Panc1 (cell line): ENCODE data around the gene CASQ2. TPM values are rescaled to one million over a fixed set of nuclear protein-coding genes. Genes with fewer than 3 reads are reported as not detected.
A peak's percentile ranks its signal among the peaks of the same experiment; 100 is the strongest.

Source experiments
- ATAC-seq: fragments of 200-7000 bp; cut with Tn5 transposase; 2 replicates; pipeline ENCODE4 v1.9.1; 2020; ENCODE audit warnings: mild to moderate bottlenecking, moderate library complexity
- BruUV-seq: library from RNA; stranded (reverse); fragments of 400-500 nt; replicated peaks from 2 replicates; lab custom pipeline; 2021; lab: Mats Ljungman, UMichigan
- CTCF ChIA-PET: fragments of 300-600 bp; sonication (Branson Sonifier 250); formaldehyde crosslinking; loops from one replicate; lab custom pipeline; 2022; ENCODE audit warnings: antibody characterized with exemption; lab: Charles Lee
- POLR2A ChIA-PET: fragments of 300-600 bp; sonication (Branson Sonifier 250); formaldehyde crosslinking; loops from one replicate; lab custom pipeline; 2022; ENCODE audit warnings: antibody characterized with exemption; lab: Charles Lee
- DNase-seq: peaks from one replicate; pipeline ENCODE4 v3.0.0-alpha.2; 2010; ENCODE audit warnings: low read depth, low spot score
- H3K27ac ChIP-seq: 2 replicates; pipeline ENCODE4 v1.5.1; 2011; ENCODE audit warnings: mild to moderate bottlenecking, low read length, inconsistent platforms
- H3K27me3 ChIP-seq: fragments of 200-500 bp; sonication (Bioruptor generic); 2 replicates; pipeline ENCODE4 v1.6.0; 2014; ENCODE audit warnings: low read length, inconsistent platforms; ENCODE audit not compliant: control insufficient read depth, insufficient read depth
- H3K36me3 ChIP-seq: fragments of 200-500 bp; sonication (Bioruptor generic); 2 replicates; pipeline ENCODE4 v1.5.1; 2014; ENCODE audit warnings: inconsistent platforms, mild to moderate bottlenecking, low read length, moderate library complexity; ENCODE audit not compliant: control insufficient read depth, insufficient read depth
- H3K4me1 ChIP-seq: 2 replicates; pipeline ENCODE4 v1.5.1; 2011; ENCODE audit warnings: inconsistent platforms, mild to moderate bottlenecking, low read length, moderate library complexity; ENCODE audit not compliant: control insufficient read depth, insufficient read depth
- H3K4me3 ChIP-seq, 2 experiments: 2 replicates each; pipeline ENCODE4 v1.5.1; 2011 to 2012; ENCODE audit warnings: low read depth in 2 of 2, low read length in 2 of 2, mild to moderate bottlenecking in 2 of 2, inconsistent platforms in 1 of 2, moderate library complexity in 1 of 2
- H3K9me3 ChIP-seq: fragments of 200-500 bp; sonication (Bioruptor generic); 2 replicates; pipeline ENCODE4 v1.5.1; 2014; ENCODE audit warnings: low read depth, mild to moderate bottlenecking, inconsistent platforms, low read length, moderate library complexity; ENCODE audit not compliant: control insufficient read depth, insufficient read depth
- CTCF ChIP-seq: fragments of 450-650 bp; IDR thresholded peaks from 2 replicates; pipeline ENCODE4 v1.5.1; 2017; ENCODE audit warnings: mild to moderate bottlenecking
- POLR2AphosphoS5 ChIP-seq: IDR thresholded peaks from 2 replicates; pipeline ENCODE4 v1.6.1; 2012; ENCODE audit warnings: mild to moderate bottlenecking, low read depth, low read length, moderate library complexity
- REST ChIP-seq, 2 experiments: IDR thresholded peaks; 2 replicates each; pipeline ENCODE4 v1.6.1; 2011 to 2012; ENCODE audit warnings: low read depth in 2 of 2, control low read depth in 1 of 2, low read length in 1 of 2, mild to moderate bottlenecking in 1 of 2, moderate library complexity in 1 of 2; ENCODE audit not compliant: insufficient read depth in 1 of 2
- SIN3A ChIP-seq: IDR thresholded peaks from 2 replicates; pipeline ENCODE4 v1.6.1; 2012; ENCODE audit warnings: low read depth, mild to moderate bottlenecking, low read length, moderate library complexity, borderline replicate concordance; ENCODE audit not compliant: insufficient read depth
- TCF7L2 ChIP-seq: IDR thresholded peaks from 2 replicates; pipeline ENCODE4 v1.6.1; 2011; ENCODE audit warnings: mild to moderate bottlenecking, low read depth, low read length, inconsistent platforms
- in situ Hi-C: cut with HindIII; loops from 2 replicates; pipeline ENCODE4 v1.10.0; 2016; ENCODE audit warnings: low sequenced_read_pairs, low pct_unique_long_range_greater_than_20kb
- intact Hi-C: fragments of 100-400 bp; cut with micrococcal nuclease; formaldehyde crosslinking; loops from one replicate; pipeline ENCODE4 v1.10.0; 2022; ENCODE audit not compliant: unreplicated experiment
- total RNA-seq: library from RNA; stranded (reverse); gene quantifications from one replicate; pipeline ENCODE4 v1.2.1, GENCODE V29; 2021; ENCODE audit not compliant: unreplicated experiment

The CASQ2 gene
- total RNA-seq, 1 experiment from 2014 or later, result not detected

GRCh38 chr1:115719285-115719684, 49.2 kb downstream of the CASQ2 start:
- BruUV-seq, result no TSS peak
- intact Hi-C loops (no loop called here), in situ Hi-C loops (no loop called here)
- no peak for TF ChIP-seq POLR2AphosphoS5
- Histone ChIP-seq H3K9me3 (no peaks in the 10 kb centered on the region), H3K4me3 (no peak overlapping the region), H3K27ac (no peak overlapping the region), H3K27me3 (no peaks in the 10 kb centered on the region), H3K36me3 (no peaks in the 10 kb centered on the region), H3K4me1 (no peaks in the 10 kb centered on the region)
- no peak for DNase-seq
- ATAC-seq, result no peak
- ChIA-PET POLR2A (no interaction called here), CTCF (no interaction called here)

- POLR2A ChIA-PET, result no interaction called here
- Histone ChIP-seq H3K4me3 (no peak overlapping the region), H3K4me1 (no peaks in the 10 kb centered on the region), H3K27me3 (no peaks in the 10 kb centered on the region), H3K36me3 (no peaks in the 10 kb centered on the region), H3K27ac (no peak overlapping the region), H3K9me3 (no peaks in the 10 kb centered on the region)
- CTCF ChIA-PET, result interaction anchor here (0.9 kb wide), 1 partner anchor 53 kb away, joined by 3 read pairs; no protein-coding TSS in a partner anchor
- DNase-seq, result no peak
- no TSS peak for BruUV-seq
- in situ Hi-C loops, result no loop called here
- TF ChIP-seq POLR2AphosphoS5 (no peak), SIN3A (no peak), CTCF (no peak), REST (IDR thresholded peaks at IDR 0.05; ENCODE audit: insufficient read depth in 1 of 2, low read depth in 2 of 2, low read length in 1 of 2) (no peak), TCF7L2 (no peak)
- intact Hi-C loops, result no loop called here
- ATAC-seq, result no peak
Measured at GRCh38 chr1:115718011-115718754, 50.3 kb downstream of the CASQ2 start.

- H3K9me3 ChIP-seq, result no peaks in the 10 kb centered on the region
- H3K27me3 ChIP-seq, result no peaks in the 10 kb centered on the region
- intact Hi-C loops, result loop anchor here (2.0 kb wide), 1 partner anchor 53 kb away; no protein-coding TSS in a partner anchor
- H3K27ac ChIP-seq, result no peak overlapping the region
- no peaks in the 10 kb centered on the region for H3K4me1 ChIP-seq
- H3K4me3 ChIP-seq, result no peak overlapping the region
- ChIA-PET CTCF (interaction anchor here (0.9 kb wide), 1 partner anchor 54 kb away, joined by 3 read pairs; no protein-coding TSS in a partner anchor), POLR2A (no interaction called here)
- ATAC-seq, result no peak
- BruUV-seq, result no TSS peak
- DNase-seq, result no peak
- in situ Hi-C loops, result no loop called here
- no peaks in the 10 kb centered on the region for H3K36me3 ChIP-seq
- TF ChIP-seq CTCF (peak; percentile 40), TCF7L2 (no peak)
Measured at GRCh38 chr1:115717541-115717940, 51.0 kb downstream of the CASQ2 start.
